Measurements from ENCODE around the gene SERPINE2. TPM values are rescaled to one million over a fixed set of nuclear protein-coding genes. Genes with fewer than 3 reads are reported as not detected.

SERPINE2 gene
- total and polyA plus RNA-seq, 7 donors, result 3.6 to 31.9 (median 8.6) TPM

- intact Hi-C loops (cut with DNase I), result no loop called here
Observed at GRCh38 chr2:223994562-223995162, 44.4 kb downstream of the SERPINE2 start.

GRCh38 chr2:223993634-223994232 lies 45.4 kb downstream of the SERPINE2 start:
- intact Hi-C loops (cut with DNase I), result loop anchor here (2.0 kb wide), 1 partner anchor 293 kb away; no protein-coding TSS in a partner anchor
- Histone ChIP-seq H3K36me3 (no peaks in the 10 kb centered on the region), H3K4me3 (no peak overlapping the region), H3K27ac (no peak overlapping the region), H3K4me1 (peaks cover 0 to 6% (median 2%) of the 10 kb centered on the region in 4 donors), H3K27me3 (no peaks in the 10 kb centered on the region), H3K9me3 (no peaks in the 10 kb centered on the region)
- TF ChIP-seq POLR2A (IDR thresholded peaks at IDR 0.05) (no peak), POLR2AphosphoS5 (IDR thresholded peaks at IDR 0.05) (no peak), EP300 (IDR thresholded peaks at IDR 0.05) (no peak), CTCF (IDR thresholded peaks at IDR 0.05) (peak; percentile 38 to 83 (median 70))
- 30 to 36% methylated on average over 5 of the region's 5 CpGs for WGBS, 2 donors
- peak; percentile 74 for DNase-seq

More at GRCh38 chr2:223994562-223995162, 44.4 kb downstream of the SERPINE2 start:
- H3K9me3 ChIP-seq, result no peaks in the 10 kb centered on the region
- TF ChIP-seq CTCF (IDR thresholded peaks at IDR 0.05), result no peak
- no peak for TF ChIP-seq EP300 (IDR thresholded peaks at IDR 0.05)
- TF ChIP-seq POLR2AphosphoS5 (IDR thresholded peaks at IDR 0.05), result no peak
- TF ChIP-seq POLR2A (IDR thresholded peaks at IDR 0.05), result no peak
- peaks cover 0 to 6% (median 2%) of the 10 kb centered on the region in 4 donors for H3K4me1 ChIP-seq
- H3K27ac ChIP-seq, result no peak overlapping the region
- no peak for DNase-seq
- no peak overlapping the region for H3K4me3 ChIP-seq
- H3K27me3 ChIP-seq, result no peaks in the 10 kb centered on the region
- WGBS, 2 donors, result 63 to 83% methylated on average over 4 of the region's 4 CpGs
- H3K36me3 ChIP-seq, result no peaks in the 10 kb centered on the region

GRCh38 chr2:223991611-223992010 lies 47.5 kb downstream of the SERPINE2 start:
- Histone ChIP-seq H3K27ac (no peak overlapping the region), H3K9me3 (no peaks in the 10 kb centered on the region), H3K4me3 (no peak overlapping the region), H3K4me1 (peaks cover 0 to 6% (median 2%) of the 10 kb centered on the region in 4 donors), H3K36me3 (no peaks in the 10 kb centered on the region), H3K27me3 (no peaks in the 10 kb centered on the region)
- WGBS, 2 donors, result 95 to 96% methylated on average over 12 of the region's 12 CpGs
- intact Hi-C loops (cut with DNase I), result loop anchor here (2.0 kb wide), 1 partner anchor 295 kb away; no protein-coding TSS in a partner anchor
- DNase-seq, result no peak
- TF ChIP-seq POLR2A (IDR thresholded peaks at IDR 0.05), result no peak
- TF ChIP-seq EP300 (IDR thresholded peaks at IDR 0.05), result no peak
- no peak for TF ChIP-seq POLR2AphosphoS5 (IDR thresholded peaks at IDR 0.05)
- no peak for TF ChIP-seq CTCF (IDR thresholded peaks at IDR 0.05)

GRCh38 chr2:223989856-223990232 lies 49.2 kb downstream of the SERPINE2 start:
- TF ChIP-seq CTCF (IDR thresholded peaks at IDR 0.05), result no peak
- no peak for TF ChIP-seq POLR2A (IDR thresholded peaks at IDR 0.05)
- intact Hi-C loops (cut with DNase I), result no loop called here
- 71 to 88% methylated on average over 3 of the region's 3 CpGs for WGBS, 2 donors
- Histone ChIP-seq H3K27ac (no peak overlapping the region), H3K4me3 (no peak overlapping the region), H3K9me3 (no peaks in the 10 kb centered on the region), H3K27me3 (no peaks in the 10 kb centered on the region), H3K4me1 (peaks cover 0 to 6% (median 2%) of the 10 kb centered on the region in 4 donors), H3K36me3 (no peaks in the 10 kb centered on the region)
- DNase-seq, result no peak

Measured in sigmoid colon (tissue), 7 donors.